Spinal cord (tissue), 10 donors: ENCODE data around the gene SLC48A1. TPM values are rescaled to one million over a fixed set of nuclear protein-coding genes. Genes with fewer than 3 reads are reported as not detected.

ENCODE experiments used
- DNase-seq, 6 donors: peaks; one replicate each; pipeline versions ENCODE4 v3.0.0 to v3.0.0-alpha.2; 2013 to 2015; ENCODE audit warnings: low spot score in 6 of 6, low read depth in 4 of 6
- H3K27ac ChIP-seq: one replicate; pipeline ENCODE4 v1.5.1; 2013; ENCODE audit warnings: low read depth, low read length, control low read depth
- H3K27me3 ChIP-seq: one replicate; pipeline ENCODE4 v1.6.1; 2013; ENCODE audit warnings: low read length; ENCODE audit not compliant: control insufficient read depth, insufficient read depth
- H3K36me3 ChIP-seq: one replicate; pipeline ENCODE4 v1.6.1; 2013; ENCODE audit warnings: low read length; ENCODE audit not compliant: control insufficient read depth, insufficient read depth
- H3K4me1 ChIP-seq: one replicate; pipeline ENCODE4 v1.6.1; 2013; ENCODE audit warnings: low read length; ENCODE audit not compliant: control insufficient read depth, insufficient read depth
- H3K4me3 ChIP-seq: one replicate; pipeline ENCODE4 v1.5.1; 2013; ENCODE audit warnings: low read depth, low read length, control low read depth
- H3K9me3 ChIP-seq: one replicate; pipeline ENCODE4 v1.6.1; 2013; ENCODE audit warnings: low read length; ENCODE audit not compliant: control insufficient read depth, insufficient read depth
- WGBS: methylation state at CpG from one replicate; pipeline ENCODE4 v1.1.5; 2013; ENCODE audit warnings: missing lambda C conversion rate; ENCODE audit not compliant: insufficient coverage; 5-methylcytosine and 5-hydroxymethylcytosine counted together
- polyA plus RNA-seq, 2 donors: library from polyadenylated mRNA; unstranded; fragments of 120-200 nt; gene quantifications; one replicate each; pipeline ENCODE4 v1.2.1, GENCODE V29; 2013; ENCODE audit not compliant: insufficient read length in 2 of 2
- total RNA-seq, 2 donors: library from RNA; depleted of rRNA in 1 of 2; stranded (reverse); fragments of 120-200 nt in 1 of 2; fragments of >200 nt in 1 of 2; gene quantifications; one replicate each; pipeline versions ENCODE4 v1.2.3 to v1.2.4, GENCODE V29; 2013 to 2014
- donor health status: healthy.

SLC48A1 gene
- total and polyA plus RNA-seq, 4 donors, result 19.3 to 45.1 (median 34.1) TPM

GRCh38 chr12:47795814-47796411, 22.9 kb downstream of the SLC48A1 start:
- H3K4me1 ChIP-seq, result peaks cover 19% of the 10 kb centered on the region
- H3K27ac ChIP-seq, result no peak overlapping the region
- DNase-seq, result no peak
- no peak overlapping the region for H3K4me3 ChIP-seq
- H3K9me3 ChIP-seq, result no peaks in the 10 kb centered on the region
- no peaks in the 10 kb centered on the region for H3K27me3 ChIP-seq
- WGBS, result 92% methylated on average over 20 of the region's 22 CpGs
- peaks cover 80% of the 10 kb centered on the region for H3K36me3 ChIP-seq

GRCh38 chr12:47797441-47797840, 24.4 kb downstream of the SLC48A1 start:
- no peak overlapping the region for H3K27ac ChIP-seq
- 76% methylated on average over 9 of the region's 10 CpGs for WGBS
- peaks cover 28% of the 10 kb centered on the region for H3K4me1 ChIP-seq
- no peaks in the 10 kb centered on the region for H3K9me3 ChIP-seq
- peaks cover 74% of the 10 kb centered on the region for H3K36me3 ChIP-seq
- no peaks in the 10 kb centered on the region for H3K27me3 ChIP-seq
- DNase-seq, result peak in 1 of 6 donors; percentile 29
- no peak overlapping the region for H3K4me3 ChIP-seq

- no peak for DNase-seq
- Histone ChIP-seq H3K36me3 (peaks cover 74% of the 10 kb centered on the region), H3K9me3 (no peaks in the 10 kb centered on the region), H3K4me3 (no peak overlapping the region), H3K4me1 (peaks cover 39% of the 10 kb centered on the region), H3K27ac (no peak overlapping the region), H3K27me3 (no peaks in the 10 kb centered on the region)
- 87% methylated on average over 16 of the region's 17 CpGs for WGBS
Observed at GRCh38 chr12:47798382-47798948, 25.4 kb downstream of the SLC48A1 start.

GRCh38 chr12:47799357-47799955, 26.4 kb downstream of the SLC48A1 start:
- H3K4me1 ChIP-seq, result peaks cover 47% of the 10 kb centered on the region
- WGBS, result 84% methylated on average over 7 of the region's 7 CpGs
- H3K36me3 ChIP-seq, result peaks cover 65% of the 10 kb centered on the region
- no peaks in the 10 kb centered on the region for H3K27me3 ChIP-seq
- no peak overlapping the region for H3K4me3 ChIP-seq
- DNase-seq, result no peak
- H3K9me3 ChIP-seq, result no peaks in the 10 kb centered on the region
- peak overlapping the region; percentile 57 for H3K27ac ChIP-seq

- Histone ChIP-seq H3K27me3 (no peaks in the 10 kb centered on the region), H3K27ac (no peak overlapping the region), H3K36me3 (peaks cover 59% of the 10 kb centered on the region), H3K4me3 (no peak overlapping the region), H3K4me1 (peaks cover 58% of the 10 kb centered on the region), H3K9me3 (no peaks in the 10 kb centered on the region)
- no peak for DNase-seq
- WGBS, result 87% methylated on average over 7 of the region's 7 CpGs
Observed at GRCh38 chr12:47800582-47800981, 27.5 kb downstream of the SLC48A1 start.

- H3K27ac ChIP-seq, result no peak overlapping the region
- peaks cover 64% of the 10 kb centered on the region for H3K4me1 ChIP-seq
- no peaks in the 10 kb centered on the region for H3K27me3 ChIP-seq
- no peaks in the 10 kb centered on the region for H3K9me3 ChIP-seq
- H3K4me3 ChIP-seq, result no peak overlapping the region
- H3K36me3 ChIP-seq, result peaks cover 52% of the 10 kb centered on the region
- no peak for DNase-seq
- 60% methylated on average over 3 of the region's 7 CpGs for WGBS
Observed at GRCh38 chr12:47801170-47801903, 28.3 kb downstream of the SLC48A1 start.

- Histone ChIP-seq H3K27me3 (no peaks in the 10 kb centered on the region), H3K4me1 (peaks cover 65% of the 10 kb centered on the region), H3K9me3 (no peaks in the 10 kb centered on the region), H3K27ac (no peak overlapping the region), H3K4me3 (no peak overlapping the region), H3K36me3 (peaks cover 46% of the 10 kb centered on the region)
- WGBS, result 61% methylated on average over 7 of the region's 9 CpGs
- DNase-seq, result no peak
Observed at GRCh38 chr12:47801904-47802246, 28.8 kb downstream of the SLC48A1 start.

GRCh38 chr12:47802312-47802711, 29.3 kb downstream of the SLC48A1 start:
- 54% methylated on average over 4 of the region's 5 CpGs for WGBS
- H3K4me3 ChIP-seq, result no peak overlapping the region
- peaks cover 42% of the 10 kb centered on the region for H3K36me3 ChIP-seq
- DNase-seq, result no peak
- H3K9me3 ChIP-seq, result no peaks in the 10 kb centered on the region
- no peak overlapping the region for H3K27ac ChIP-seq
- H3K4me1 ChIP-seq, result peaks cover 68% of the 10 kb centered on the region
- no peaks in the 10 kb centered on the region for H3K27me3 ChIP-seq

- Histone ChIP-seq H3K9me3 (no peaks in the 10 kb centered on the region), H3K27ac (no peak overlapping the region), H3K4me3 (no peak overlapping the region), H3K4me1 (peaks cover 78% of the 10 kb centered on the region), H3K27me3 (no peaks in the 10 kb centered on the region), H3K36me3 (peaks cover 32% of the 10 kb centered on the region)
- DNase-seq, result no peak
- WGBS, result 69% methylated on average over 12 of the region's 12 CpGs
Observed at GRCh38 chr12:47803191-47803875, 30.3 kb downstream of the SLC48A1 start.
